ENCODE results near the gene WNT7A. TPM values are rescaled to one million over a fixed set of nuclear protein-coding genes. Genes with fewer than 3 reads are reported as not detected.

Gene WNT7A
- total RNA-seq, 2 experiments from 2014 or later = 22.4 to 24.7 TPM

GRCh38 chr3:13828501-13829265 lies 51.2 kb downstream of the WNT7A start:
- H3K9me3 ChIP-seq (ENCODE audit: control insufficient read depth in 1 of 2, insufficient read depth in 1 of 2, low read length in 2 of 2) = no peaks in the 10 kb centered on the region
- DNase-seq = no peak
- Mint-ChIP-seq H3K9me3 (no peaks in the 10 kb centered on the region), H3K36me3 (ENCODE audit: low read depth) (peaks cover 56% of the 10 kb centered on the region), H3K27ac (no peak overlapping the region), H3K27me3 (no peaks in the 10 kb centered on the region), H3K4me3 (no peak overlapping the region), H3K4me1 (ENCODE audit: low read depth) (peaks cover 14% of the 10 kb centered on the region)
- H3K36me3 ChIP-seq (ENCODE audit: insufficient read depth, low read length) = peaks cover 4% of the 10 kb centered on the region
- H3K27ac ChIP-seq (ENCODE audit: low read depth in 1 of 2, low read length in 2 of 2) = no peak overlapping the region
- no peak overlapping the region for H3K4me3 ChIP-seq (ENCODE audit: low read length)
- no peaks in the 10 kb centered on the region for H3K27me3 ChIP-seq (ENCODE audit: control insufficient read depth in 1 of 2, insufficient read depth in 2 of 2, low read length in 2 of 2)
- ChIA-PET POLR2A (no interaction called here), CTCF (interaction anchor here (3.8 kb wide), 1 partner anchor 52 kb away, joined by 14 read pairs; the partner anchor contains the start of gene WNT7A)
- no peaks in the 10 kb centered on the region for H3K4me1 ChIP-seq (ENCODE audit: insufficient read depth, low read length)
- no peak for TF ChIP-seq CTCF (IDR thresholded peaks at IDR 0.05)
- intact Hi-C loops (cut with DNase I, micrococcal nuclease) = loop anchor here (5.0 kb wide), 1 partner anchor 54 kb away; the partner anchor contains the start of gene WNT7A (in 2 of the 2)
- ATAC-seq (ENCODE audit: poor library complexity) = no peak

- CTCF ChIA-PET = interaction anchor here (3.8 kb wide), 1 partner anchor 53 kb away, joined by 14 read pairs; the partner anchor contains the start of gene WNT7A
Observed at GRCh38 chr3:13827699-13828098, 52.2 kb downstream of the WNT7A start.

GRCh38 chr3:13827256-13827655 lies 52.6 kb downstream of the WNT7A start:
- peaks cover 4% of the 10 kb centered on the region for H3K36me3 ChIP-seq (ENCODE audit: insufficient read depth, low read length)
- intact Hi-C loops (cut with DNase I, micrococcal nuclease) = loop anchor here (5.0 kb wide), 1 partner anchor 55 kb away; the partner anchor contains the start of gene WNT7A (in 2 of the 2)
- DNase-seq = no peak
- H3K9me3 ChIP-seq (ENCODE audit: control insufficient read depth in 1 of 2, insufficient read depth in 1 of 2, low read length in 2 of 2) = peaks cover 0 to 5% of the 10 kb centered on the region in 2 experiments
- H3K4me3 Mint-ChIP-seq = no peak overlapping the region
- no peaks in the 10 kb centered on the region for H3K4me1 ChIP-seq (ENCODE audit: insufficient read depth, low read length)
- H3K27me3 ChIP-seq (ENCODE audit: control insufficient read depth in 1 of 2, insufficient read depth in 2 of 2, low read length in 2 of 2) = no peaks in the 10 kb centered on the region
- no peaks in the 10 kb centered on the region for H3K27me3 Mint-ChIP-seq
- CTCF ChIA-PET = interaction anchor here (3.8 kb wide), 1 partner anchor 53 kb away, joined by 14 read pairs; the partner anchor contains the start of gene WNT7A
- H3K27ac ChIP-seq (ENCODE audit: low read depth in 1 of 2, low read length in 2 of 2) = no peak overlapping the region
- no peak overlapping the region for H3K27ac Mint-ChIP-seq
- H3K36me3 Mint-ChIP-seq (ENCODE audit: low read depth) = peaks cover 55% of the 10 kb centered on the region
- ATAC-seq (ENCODE audit: poor library complexity) = no peak
- H3K4me1 Mint-ChIP-seq (ENCODE audit: low read depth) = peaks cover 6% of the 10 kb centered on the region
- H3K4me3 ChIP-seq (ENCODE audit: low read length) = no peak overlapping the region
- POLR2A ChIA-PET = interaction anchor here (0.7 kb wide), 1 partner anchor 173 kb away, joined by 3 read pairs; no protein-coding TSS in a partner anchor
- H3K9me3 Mint-ChIP-seq = no peaks in the 10 kb centered on the region
- no peak for TF ChIP-seq CTCF (IDR thresholded peaks at IDR 0.05)

More at GRCh38 chr3:13827699-13828098, 52.2 kb downstream of the WNT7A start:
- Histone ChIP-seq H3K9me3 (ENCODE audit: control insufficient read depth in 1 of 2, insufficient read depth in 1 of 2, low read length in 2 of 2) (peaks cover 0 to 4% of the 10 kb centered on the region in 2 experiments), H3K27me3 (ENCODE audit: control insufficient read depth in 1 of 2, insufficient read depth in 2 of 2, low read length in 2 of 2) (no peaks in the 10 kb centered on the region), H3K4me1 (ENCODE audit: insufficient read depth, low read length) (no peaks in the 10 kb centered on the region), H3K36me3 (ENCODE audit: insufficient read depth, low read length) (peaks cover 4% of the 10 kb centered on the region), H3K27ac (ENCODE audit: low read depth in 1 of 2, low read length in 2 of 2) (no peak overlapping the region), H3K4me3 (ENCODE audit: low read length) (no peak overlapping the region)
- DNase-seq (no peak), ATAC-seq (ENCODE audit: poor library complexity) (no peak)
- Mint-ChIP-seq H3K36me3 (ENCODE audit: low read depth) (peaks cover 53% of the 10 kb centered on the region), H3K27me3 (no peaks in the 10 kb centered on the region), H3K4me3 (no peak overlapping the region), H3K27ac (peak overlapping the region; percentile 24), H3K4me1 (ENCODE audit: low read depth) (peaks cover 7% of the 10 kb centered on the region), H3K9me3 (no peaks in the 10 kb centered on the region)
- intact Hi-C loops (cut with DNase I, micrococcal nuclease) = loop anchor here (5.0 kb wide), 1 partner anchor 55 kb away; the partner anchor contains the start of gene WNT7A (in 2 of the 2)
- POLR2A ChIA-PET = no interaction called here
- TF ChIP-seq CTCF (IDR thresholded peaks at IDR 0.05) = no peak

Measured in CD4-positive, alpha-beta T cell (primary cell).